Gastrocnemius medialis (tissue), 4 donors: ENCODE data around the gene PCYT2. TPM values are rescaled to one million over a fixed set of nuclear protein-coding genes. Genes with fewer than 3 reads are reported as not detected.

Source experiments
- ATAC-seq, 2 donors: fragments of 150-250 bp; one replicate each; pipeline ENCODE4 v1.9.1; 2016
- DNase-seq, 2 donors: peaks; one replicate each; pipeline ENCODE4 v3.0.0-alpha.2; 2019
- H3K27ac ChIP-seq, 4 donors: fragments of 200-600 bp; sonication (generic); 1 replicate in 1 of 4; 2 replicates in 3 of 4; pipeline ENCODE4 v1.5.1; 2016 to 2018; ENCODE audit warnings: mild to moderate bottlenecking in 2 of 4, moderate library complexity in 1 of 4
- H3K27me3 ChIP-seq, 3 donors: fragments of 200-600 bp; sonication (generic) in 2 of 3; 1 replicate in 1 of 3; 2 replicates in 2 of 3; pipeline versions ENCODE4 v1.5.1 to v1.6.0; 2016 to 2019; ENCODE audit warnings: mild to moderate bottlenecking in 1 of 3, moderate library complexity in 1 of 3
- H3K36me3 ChIP-seq, 2 donors: fragments of 200-600 bp; sonication (generic) in 1 of 2; one replicate each; pipeline ENCODE4 v1.5.1; 2017 to 2018
- H3K4me1 ChIP-seq, 2 donors: fragments of 200-600 bp; sonication (generic) in 1 of 2; one replicate each; pipeline ENCODE4 v1.5.1; 2016 to 2017; ENCODE audit warnings: mild to moderate bottlenecking in 2 of 2
- H3K4me3 ChIP-seq, 4 donors: fragments of 200-600 bp; sonication (generic) in 3 of 4; 1 replicate in 1 of 4; 2 replicates in 3 of 4; pipeline ENCODE4 v1.5.1; 2016 to 2019; ENCODE audit warnings: mild to moderate bottlenecking in 2 of 4
- H3K9me3 ChIP-seq, 3 donors: fragments of 200-600 bp; sonication (generic) in 2 of 3; 1 replicate in 1 of 3; 2 replicates in 2 of 3; pipeline ENCODE4 v1.5.1; 2016 to 2019
- POLR2A ChIP-seq, 2 donors: fragments of 450-650 bp; IDR thresholded peaks; one replicate each; pipeline ENCODE4 v1.6.1; 2017; ENCODE audit warnings: antibody characterized with exemption in 2 of 2, mild to moderate bottlenecking in 2 of 2, moderate library complexity in 2 of 2
- in situ Hi-C, 4 donors: fragments of 200-750 bp; cut with MboI; loops; one replicate each; pipeline versions ENCODE4 v1.15.0 to v1.8.0; 2017; ENCODE audit warnings: low sequenced_read_pairs in 4 of 4
- intact Hi-C: fragments of 100-400 bp; cut with DNase I; formaldehyde crosslinking; loops from one replicate; pipeline ENCODE4 v1.15.1; 2023; ENCODE audit warnings: low total_unique reads
- total RNA-seq, 4 donors: library from RNA; depleted of rRNA; stranded (reverse); fragments of >200 nt; gene quantifications; one replicate each; pipeline versions ENCODE4 v1.1.0 to v1.2.3, GENCODE V29; 2016
- TF ChIP-seq, protein P1 (sequence below), 5 experiments: fragments of 450-650 bp in 3 of 5; fragments of 200-600 bp in 2 of 5; sonication (generic) in 2 of 5; IDR thresholded peaks in 4 of 5; conservative IDR thresholded peaks in 1 of 5; 1 replicate in 4 of 5; 2 replicates in 1 of 5; pipeline ENCODE4 v1.5.1; 2016 to 2019; ENCODE audit warnings: antibody characterized with exemption in 5 of 5, mild to moderate bottlenecking in 3 of 5, moderate library complexity in 3 of 5

PCYT2 gene
- total RNA-seq, 4 donors from 2014 or later = 22.6 to 44.8 (median 37.1) TPM

DNA sequence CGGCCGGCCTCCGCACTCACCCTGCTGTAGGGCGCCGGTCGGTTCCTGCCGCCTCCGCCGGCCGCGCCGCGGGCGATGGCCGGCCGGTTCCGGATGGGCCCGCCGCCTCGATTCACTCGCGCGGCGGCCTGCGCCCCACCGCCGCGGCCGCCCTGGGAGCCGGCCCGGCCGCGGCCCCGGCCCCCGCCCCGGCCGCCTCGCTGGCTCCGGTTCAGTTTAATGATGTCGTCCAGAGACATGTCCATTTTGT is 20.0 kb downstream of the PCYT2 start:
- peaks cover 0 to 45% of the 10 kb centered on the region in 2 donors for H3K36me3 ChIP-seq
- peak overlapping the region; percentile 95 to 98 (median 97) for H3K27ac ChIP-seq
- DNase-seq (no peak), ATAC-seq (peak; percentile 5 to 11)
- intact Hi-C loops (loop anchor here (1.0 kb wide), 1 partner anchor 20 kb away; the partner anchor contains the start of gene PCYT2), in situ Hi-C loops (no loop called here)
- TF ChIP-seq, protein P1, sequence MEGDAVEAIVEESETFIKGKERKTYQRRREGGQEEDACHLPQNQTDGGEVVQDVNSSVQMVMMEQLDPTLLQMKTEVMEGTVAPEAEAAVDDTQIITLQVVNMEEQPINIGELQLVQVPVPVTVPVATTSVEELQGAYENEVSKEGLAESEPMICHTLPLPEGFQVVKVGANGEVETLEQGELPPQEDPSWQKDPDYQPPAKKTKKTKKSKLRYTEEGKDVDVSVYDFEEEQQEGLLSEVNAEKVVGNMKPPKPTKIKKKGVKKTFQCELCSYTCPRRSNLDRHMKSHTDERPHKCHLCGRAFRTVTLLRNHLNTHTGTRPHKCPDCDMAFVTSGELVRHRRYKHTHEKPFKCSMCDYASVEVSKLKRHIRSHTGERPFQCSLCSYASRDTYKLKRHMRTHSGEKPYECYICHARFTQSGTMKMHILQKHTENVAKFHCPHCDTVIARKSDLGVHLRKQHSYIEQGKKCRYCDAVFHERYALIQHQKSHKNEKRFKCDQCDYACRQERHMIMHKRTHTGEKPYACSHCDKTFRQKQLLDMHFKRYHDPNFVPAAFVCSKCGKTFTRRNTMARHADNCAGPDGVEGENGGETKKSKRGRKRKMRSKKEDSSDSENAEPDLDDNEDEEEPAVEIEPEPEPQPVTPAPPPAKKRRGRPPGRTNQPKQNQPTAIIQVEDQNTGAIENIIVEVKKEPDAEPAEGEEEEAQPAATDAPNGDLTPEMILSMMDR (IDR thresholded peaks at IDR 0.05 in 4 of 5, conservative IDR thresholded peaks at IDR 0.05 in 1 of 5) = no peak
- TF ChIP-seq POLR2A (IDR thresholded peaks at IDR 0.05) = no peak
- H3K27me3 ChIP-seq = no peaks in the 10 kb centered on the region
- no peaks in the 10 kb centered on the region for H3K9me3 ChIP-seq
- H3K4me3 ChIP-seq = peak overlapping the region; percentile 62 to 96 (median 88)
- H3K4me1 ChIP-seq = peaks cover 28 to 33% of the 10 kb centered on the region in 2 donors

GRCh38 chr17:81890447-81891302 is 20.5 kb downstream of the PCYT2 start:
- peak overlapping the region; percentile 62 to 96 (median 88) for H3K4me3 ChIP-seq
- in situ Hi-C loops = no loop called here
- H3K4me1 ChIP-seq = peaks cover 31 to 36% of the 10 kb centered on the region in 2 donors
- H3K27me3 ChIP-seq = no peaks in the 10 kb centered on the region
- peaks cover 0 to 45% of the 10 kb centered on the region in 2 donors for H3K36me3 ChIP-seq
- no peaks in the 10 kb centered on the region for H3K9me3 ChIP-seq
- ATAC-seq = no peak
- intact Hi-C loops = loop anchor here (1.0 kb wide), 1 partner anchor 21 kb away; the partner anchor contains the start of gene PCYT2
- TF ChIP-seq, protein P1 (IDR thresholded peaks at IDR 0.05 in 4 of 5, conservative IDR thresholded peaks at IDR 0.05 in 1 of 5) = no peak
- TF ChIP-seq POLR2A (IDR thresholded peaks at IDR 0.05) = no peak
- peak in 1 of 2 donors; percentile 13 for DNase-seq
- H3K27ac ChIP-seq = peak overlapping the region; percentile 65 to 98 (median 97)

- no peak overlapping the region for H3K4me3 ChIP-seq
- H3K27ac ChIP-seq = peak overlapping the region; percentile 65 to 98 (median 97)
- no peak for DNase-seq
Measured at GRCh38 chr17:81889602-81890001, 21.6 kb downstream of the PCYT2 start.

GRCh38 chr17:81888988-81889595 is 22.1 kb downstream of the PCYT2 start:
- Histone ChIP-seq H3K27me3 (no peaks in the 10 kb centered on the region), H3K4me1 (peaks cover 44 to 51% of the 10 kb centered on the region in 2 donors), H3K4me3 (no peak overlapping the region), H3K36me3 (peaks cover 0 to 38% of the 10 kb centered on the region in 2 donors), H3K27ac (peak overlapping the region; percentile 6 to 98 (median 82)), H3K9me3 (no peaks in the 10 kb centered on the region)
- ATAC-seq = no peak
- intact Hi-C loops (no loop called here), in situ Hi-C loops (no loop called here)
- no peak for DNase-seq
- TF ChIP-seq, protein P1 (IDR thresholded peaks at IDR 0.05 in 4 of 5, conservative IDR thresholded peaks at IDR 0.05 in 1 of 5) = no peak
- TF ChIP-seq POLR2A (IDR thresholded peaks at IDR 0.05) = no peak

More at GRCh38 chr17:81889602-81890001, 21.6 kb downstream of the PCYT2 start:
- ATAC-seq = no peak
- H3K4me1 ChIP-seq = peaks cover 42 to 47% of the 10 kb centered on the region in 2 donors
- H3K27me3 ChIP-seq = no peaks in the 10 kb centered on the region
- intact Hi-C loops (no loop called here), in situ Hi-C loops (no loop called here)
- TF ChIP-seq POLR2A (IDR thresholded peaks at IDR 0.05) = no peak
- TF ChIP-seq, protein P1 (IDR thresholded peaks at IDR 0.05 in 4 of 5, conservative IDR thresholded peaks at IDR 0.05 in 1 of 5) = no peak
- no peaks in the 10 kb centered on the region for H3K9me3 ChIP-seq
- peaks cover 0 to 43% of the 10 kb centered on the region in 2 donors for H3K36me3 ChIP-seq
